GM18507 (cell line): Measurements from ENCODE around the gene LRMDA.
A peak's percentile ranks its signal among the peaks of the same experiment; 100 is the strongest.
"Not testable (repeated sequence)": the region's sequence is repeated elsewhere in the genome, so short reads cannot be mapped to it uniquely, and the experiment has no call there.

Source experiments
- DNase-seq: peaks from one replicate; pipeline ENCODE4 v3.0.0; 2011; ENCODE audit warnings: low read depth; ENCODE audit not compliant: insufficient read length; ENCODE audit errors: extremely low spot score
- FAIRE-seq: peaks from 2 replicates; lab custom pipeline; 2011; peaks lifted over from hg19 to GRCh38; lab: Jason Lieb, UNC

Gene LRMDA

DNA sequence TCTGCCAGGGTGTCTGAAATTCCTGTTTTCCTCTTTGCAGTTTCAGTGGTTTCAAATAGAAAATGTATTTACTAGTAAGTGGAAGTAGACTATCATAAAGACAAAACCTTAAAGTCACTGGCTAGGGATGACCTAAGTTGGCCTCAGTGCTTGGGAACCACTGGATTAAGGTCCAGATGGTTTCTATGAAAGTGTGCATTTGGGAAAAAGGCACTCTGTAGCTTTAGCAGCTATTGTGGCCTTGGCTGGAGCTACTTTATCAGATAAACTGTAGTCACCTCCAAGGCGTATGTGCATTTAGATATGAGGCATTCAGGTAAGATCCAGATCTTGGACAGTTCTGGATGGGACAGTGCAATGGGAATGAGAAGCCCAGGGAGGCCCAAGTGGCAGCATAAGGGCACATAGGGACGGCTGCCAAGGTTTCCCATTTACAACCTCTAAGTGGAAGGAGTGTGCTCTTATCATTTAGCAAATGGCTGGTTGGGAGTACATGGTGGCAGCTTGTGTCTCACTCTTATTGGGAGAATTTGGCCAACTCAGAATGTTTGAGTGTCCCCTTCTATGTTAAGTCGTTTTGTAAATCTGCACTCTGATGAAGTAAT, 185.6 kb downstream of the LRMDA start:
- no peak for DNase-seq
- FAIRE-seq, result no peak

DNA sequence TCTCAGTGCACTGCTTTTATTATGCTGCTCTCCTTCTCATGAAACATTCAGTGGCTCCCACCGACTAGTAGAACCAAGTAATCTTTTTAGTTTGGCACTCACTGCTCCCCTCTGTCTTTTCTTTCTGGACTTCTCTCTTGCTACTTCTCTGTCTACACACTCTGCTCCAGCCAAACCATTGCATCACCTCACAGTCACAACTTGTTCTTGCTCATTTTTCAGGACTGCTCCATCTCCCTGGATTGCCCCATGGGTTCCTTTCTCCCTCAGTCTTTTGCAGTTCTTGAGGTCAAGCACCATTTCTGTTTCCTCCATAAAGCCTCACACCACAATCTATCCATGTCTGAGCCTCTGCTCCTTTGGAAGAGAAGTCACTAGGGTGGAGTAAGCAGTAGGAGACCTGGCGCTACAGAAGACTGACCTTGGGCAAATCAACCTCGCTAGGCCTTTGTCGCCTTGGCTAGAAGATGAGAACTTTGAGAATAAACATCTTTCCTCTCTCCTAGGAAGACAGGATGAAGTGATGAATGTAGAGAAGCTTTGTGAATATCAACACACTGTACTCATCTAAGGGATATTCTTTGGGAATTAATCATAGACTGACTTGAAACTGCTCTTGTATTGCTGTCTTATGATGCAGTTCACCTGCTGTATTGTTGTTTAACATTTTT, 186.2 kb downstream of the LRMDA start:
- no peak for FAIRE-seq
- DNase-seq, result no peak

DNA sequence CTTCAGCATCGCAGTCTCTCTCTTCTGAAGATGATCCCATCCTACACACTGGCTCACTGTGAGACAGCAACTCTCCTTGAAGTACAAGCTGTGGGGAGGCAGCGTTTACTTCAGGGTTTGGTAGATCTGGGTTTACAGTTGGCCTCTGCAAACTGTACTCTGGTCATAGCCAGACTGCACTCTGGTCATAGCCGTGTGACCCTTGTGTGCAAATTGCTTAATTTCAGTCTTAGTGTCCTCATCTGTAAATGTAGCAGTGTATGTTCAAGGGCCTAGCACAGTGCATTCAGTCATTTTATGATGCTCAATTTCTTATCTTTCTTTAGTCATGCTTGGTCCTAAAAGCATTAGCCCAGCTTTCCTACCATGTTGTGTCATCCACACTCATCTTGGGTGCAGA, 188.2 kb downstream of the LRMDA start:
- DNase-seq (no peak), FAIRE-seq (no peak)

DNA sequence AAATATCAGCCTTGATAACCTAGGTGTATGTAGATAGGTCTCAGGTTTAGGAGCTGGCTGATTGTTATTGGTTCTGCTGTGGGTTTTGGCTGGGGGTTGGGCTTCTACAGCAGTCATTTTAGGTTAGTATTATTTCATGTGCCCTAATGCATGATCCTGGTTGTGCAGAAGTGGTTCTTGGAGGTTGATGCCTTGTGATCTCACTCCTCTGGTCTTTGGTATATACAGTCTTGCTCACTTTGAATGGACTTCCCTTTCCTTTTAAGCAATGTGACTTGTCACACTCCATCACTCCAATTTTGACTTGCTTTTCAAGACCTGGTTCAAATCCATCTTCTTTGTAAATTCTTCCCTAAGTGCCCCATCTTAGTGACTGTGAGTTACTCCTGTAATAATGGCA, 188.9 kb downstream of the LRMDA start:
- DNase-seq, result no peak
- FAIRE-seq, result peak; percentile 18

DNA sequence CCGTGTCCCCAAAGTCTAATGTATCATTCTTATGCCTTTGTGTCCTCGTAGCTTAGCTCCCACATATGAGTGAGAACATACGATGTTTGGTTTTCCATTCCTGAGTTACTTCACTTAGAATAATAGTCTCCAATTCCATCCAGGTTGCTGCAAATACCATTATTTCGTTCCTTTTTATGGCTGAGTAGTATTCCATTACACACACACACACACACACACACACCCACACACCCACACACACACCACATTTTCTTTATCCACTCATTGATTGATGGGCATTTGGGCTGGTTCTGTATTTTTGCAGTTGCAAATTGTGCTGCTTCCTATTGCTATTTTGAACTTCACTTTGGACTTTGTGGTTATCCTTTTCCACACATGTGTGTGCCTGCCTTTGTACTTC, 189.6 kb downstream of the LRMDA start:
- FAIRE-seq, DNase-seq: not testable (repeated sequence)

DNA sequence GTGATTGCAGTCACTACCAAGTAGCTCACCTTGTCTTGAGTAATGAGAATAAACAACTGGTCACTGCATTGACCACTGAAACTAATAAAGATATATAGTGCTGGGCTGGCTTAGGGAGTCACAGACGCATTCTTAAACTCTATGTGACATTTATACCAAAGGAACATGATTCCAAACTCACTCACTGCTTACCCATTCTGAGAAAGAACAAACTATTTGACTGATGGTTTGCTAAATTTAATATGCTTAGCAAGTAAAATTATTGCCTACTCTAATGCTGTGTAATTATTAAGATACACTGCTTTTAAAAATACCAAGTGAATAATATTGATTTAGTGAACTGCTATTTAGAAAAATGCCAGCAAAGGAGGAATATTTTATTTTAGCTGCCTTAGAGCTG, 191.1 kb downstream of the LRMDA start:
- FAIRE-seq, result no peak
- no peak for DNase-seq

DNA sequence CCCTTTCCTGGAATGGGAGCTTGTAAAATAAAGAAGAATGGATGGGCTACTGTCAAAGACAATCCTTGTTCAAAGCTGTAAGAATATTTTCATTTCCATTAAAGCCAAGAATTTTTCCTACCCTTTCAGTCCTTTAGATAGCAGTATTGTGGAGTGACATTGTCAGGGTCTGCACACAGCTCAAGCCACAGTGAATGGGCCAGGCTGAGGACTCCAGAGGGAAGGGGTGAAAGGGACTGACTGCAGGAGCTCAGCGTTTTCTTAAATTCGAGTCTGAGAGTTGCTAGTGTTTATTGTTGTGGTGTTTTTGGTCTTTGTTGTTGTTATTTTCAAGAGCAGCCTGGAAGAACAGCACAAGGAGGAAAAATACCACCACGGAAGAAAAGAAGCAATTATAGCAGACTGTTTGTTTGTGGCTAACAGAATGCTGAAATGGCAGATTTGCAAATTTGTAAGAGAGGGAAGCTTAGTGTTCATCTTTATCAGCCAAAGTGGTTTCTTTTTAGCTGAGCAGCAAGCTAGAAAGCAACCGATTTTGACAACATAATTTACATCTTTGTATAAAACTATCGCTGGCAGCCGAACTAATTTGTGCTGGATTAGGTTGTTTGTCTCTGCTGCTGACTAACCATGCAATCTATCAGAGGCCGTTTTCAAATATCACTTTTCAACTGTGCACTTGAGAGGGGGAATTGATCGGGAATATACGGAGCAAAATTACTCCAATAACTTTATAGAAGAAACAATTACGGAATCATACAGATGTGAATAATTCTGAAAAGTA, 192.1 kb downstream of the LRMDA start:
- DNase-seq, result no peak
- FAIRE-seq, result no peak

DNA sequence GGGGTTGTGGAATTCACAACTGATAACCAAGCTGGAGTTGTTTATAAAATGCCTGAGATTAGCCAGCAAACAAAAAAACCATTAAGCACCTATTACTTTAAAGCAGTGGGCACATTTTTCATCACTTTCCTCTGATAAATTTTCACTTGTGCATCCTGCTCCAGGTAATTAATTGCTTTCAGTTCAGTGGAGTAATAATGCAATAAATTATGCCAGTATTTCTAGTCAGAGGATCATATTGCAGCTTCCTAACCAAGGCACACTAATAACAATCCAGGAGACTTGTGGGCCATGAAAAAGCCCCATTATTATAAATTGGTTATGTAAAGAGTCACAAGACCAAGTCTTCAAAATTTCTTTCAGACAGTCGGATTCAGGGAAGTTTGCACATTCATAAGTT, 193.2 kb downstream of the LRMDA start:
- DNase-seq (no peak), FAIRE-seq (no peak)

DNA sequence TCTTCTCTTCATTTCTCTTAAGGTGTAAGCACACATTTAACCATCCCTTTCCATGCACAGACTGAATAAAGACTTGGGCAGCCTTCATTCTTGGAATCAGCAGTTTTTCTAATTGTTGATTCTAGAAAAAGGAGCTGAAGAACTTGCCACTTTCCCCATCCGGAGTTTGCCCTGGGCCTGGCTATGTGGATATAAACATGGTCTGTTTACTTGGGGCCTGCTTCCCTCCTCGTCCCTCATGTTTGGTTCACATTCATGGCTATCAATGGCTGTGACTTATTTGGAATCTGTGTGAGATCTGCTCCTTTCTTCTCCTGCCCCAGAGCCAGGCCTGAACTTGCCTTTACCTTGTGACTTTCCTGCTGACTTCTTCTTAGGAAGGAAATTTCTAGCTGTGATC, 199.3 kb downstream of the LRMDA start:
- peak; percentile 12 for FAIRE-seq
- DNase-seq, result no peak

DNA sequence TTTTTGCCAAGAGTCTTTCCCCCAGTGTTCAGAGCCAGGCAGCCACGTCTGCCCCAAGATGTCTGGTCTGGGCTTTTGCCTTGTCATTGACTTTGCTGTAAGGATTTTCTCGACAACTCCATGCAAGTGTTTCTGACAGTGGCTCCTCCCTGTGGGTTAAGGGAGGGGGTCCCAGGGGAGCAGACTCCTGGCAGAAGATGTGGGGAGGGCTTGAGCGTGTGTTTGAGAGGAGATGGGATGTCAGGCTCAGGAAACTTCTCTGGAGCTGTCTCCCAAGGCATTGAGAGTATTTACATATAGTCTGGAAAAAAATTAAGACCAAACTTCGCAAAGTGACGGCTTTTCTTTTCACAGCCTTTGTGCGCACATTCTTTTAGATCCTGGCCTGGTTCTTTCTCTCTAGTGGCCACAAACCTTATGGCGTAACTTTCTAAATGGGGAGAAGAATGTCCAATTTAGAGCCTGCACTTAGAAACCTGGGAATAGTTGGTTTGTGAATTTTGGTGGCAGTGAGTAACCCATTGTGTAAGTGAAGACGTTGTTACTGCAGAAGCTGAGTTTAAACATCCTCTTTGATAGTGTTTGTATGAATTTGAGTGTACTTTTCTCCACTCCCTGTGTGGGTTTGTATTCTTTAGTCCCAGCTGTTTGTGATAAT, 201.5 kb downstream of the LRMDA start:
- FAIRE-seq (no peak), DNase-seq (no peak)

DNA sequence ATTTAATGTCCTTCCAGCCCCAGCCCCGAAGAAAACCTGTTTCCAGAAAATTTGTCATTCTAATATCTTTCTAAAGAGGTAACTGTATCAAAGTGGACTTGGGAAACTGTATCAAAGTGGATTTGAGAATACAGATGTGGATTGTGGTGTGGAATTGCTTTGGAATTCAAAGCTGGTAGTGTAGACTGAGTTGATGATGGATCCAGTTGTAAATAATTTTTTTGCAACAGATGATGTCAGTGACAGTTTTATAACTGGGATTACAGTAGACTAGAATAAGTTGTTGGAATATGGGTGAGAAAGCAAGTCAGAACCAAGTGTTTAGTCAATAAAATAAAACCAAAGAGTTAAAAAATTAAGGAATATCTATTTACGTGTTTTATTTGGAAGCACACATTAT, 202.1 kb downstream of the LRMDA start:
- FAIRE-seq (no peak), DNase-seq (no peak)

DNA sequence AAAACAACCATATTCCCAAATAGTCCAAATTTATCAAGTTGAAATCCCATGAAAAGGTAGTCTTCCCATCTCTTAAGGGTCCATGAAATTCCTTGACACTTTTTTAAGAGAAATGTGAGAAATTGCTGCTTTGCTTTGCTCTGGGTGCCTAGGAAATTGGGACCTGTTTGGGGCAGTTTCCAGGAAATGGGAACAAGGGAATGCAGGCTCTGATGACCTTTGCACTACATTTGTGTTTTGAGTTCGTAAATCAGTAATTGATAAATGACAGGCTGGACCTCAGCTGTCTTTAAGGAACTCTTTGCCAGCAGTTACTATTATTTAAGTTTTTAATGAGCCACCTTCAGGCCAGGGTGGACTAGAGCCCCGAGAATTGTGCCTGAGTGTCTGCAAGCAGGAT, 203.5 kb downstream of the LRMDA start:
- no peak for FAIRE-seq
- DNase-seq, result no peak

DNA sequence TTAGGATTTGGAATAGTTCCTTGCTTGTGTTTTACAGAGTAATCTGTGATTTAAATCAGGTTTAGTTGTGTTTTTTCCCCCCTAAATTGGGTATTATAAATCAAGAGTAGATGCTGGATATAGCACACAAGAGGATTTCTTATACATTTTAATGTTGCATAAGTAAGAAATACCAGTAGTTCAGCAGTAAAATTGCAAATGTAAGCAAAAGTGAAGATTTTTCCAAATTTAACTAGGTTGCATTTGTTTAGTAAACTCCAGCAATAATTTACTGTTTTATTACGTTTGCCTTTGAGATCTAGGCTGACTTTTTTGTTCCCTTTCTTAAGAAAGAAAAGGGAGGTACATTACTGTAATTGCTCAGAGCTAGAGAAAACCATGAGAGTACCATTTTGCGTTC, 207.3 kb downstream of the LRMDA start:
- DNase-seq (no peak), FAIRE-seq (no peak)

DNA sequence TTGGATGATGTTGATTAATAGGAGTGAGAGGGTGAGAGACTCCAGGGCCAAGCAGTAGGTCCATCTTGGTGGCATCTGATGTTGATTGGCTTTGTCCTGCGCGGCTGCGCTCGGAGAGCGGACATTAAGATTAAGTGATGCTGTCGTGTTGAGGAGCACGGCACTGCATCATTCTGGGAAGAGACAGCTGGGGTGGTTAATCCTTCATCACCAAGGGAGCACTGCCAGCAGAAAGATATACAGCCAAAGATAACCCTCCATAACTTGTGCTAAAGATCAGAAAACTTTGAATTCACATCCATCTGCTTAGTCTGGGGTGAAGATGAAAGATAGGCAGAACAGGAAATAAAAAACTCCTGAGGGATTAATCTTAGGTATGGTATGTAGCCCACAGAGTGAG, 208.3 kb downstream of the LRMDA start:
- FAIRE-seq, result no peak
- DNase-seq, result no peak

DNA sequence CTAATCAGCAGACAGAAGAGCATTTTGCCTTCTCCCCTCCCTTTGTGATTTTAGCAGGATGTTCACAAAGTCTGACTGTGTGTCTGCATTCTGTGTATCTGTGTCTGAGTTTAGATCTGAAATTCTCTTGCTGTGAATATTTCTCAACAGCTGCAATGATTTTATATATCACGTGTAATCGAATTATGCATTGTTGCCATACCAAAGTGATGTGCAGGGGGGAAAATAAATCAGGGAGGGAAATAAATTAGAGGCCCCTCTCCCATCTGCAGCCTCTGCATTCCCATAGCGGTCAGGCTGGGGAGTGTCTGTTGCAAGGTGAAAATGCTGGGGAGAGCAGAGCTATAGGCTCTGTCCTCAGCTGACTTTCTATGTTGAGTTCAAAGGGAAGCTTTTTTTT, 209.0 kb downstream of the LRMDA start:
- FAIRE-seq (no peak), DNase-seq (no peak)

DNA sequence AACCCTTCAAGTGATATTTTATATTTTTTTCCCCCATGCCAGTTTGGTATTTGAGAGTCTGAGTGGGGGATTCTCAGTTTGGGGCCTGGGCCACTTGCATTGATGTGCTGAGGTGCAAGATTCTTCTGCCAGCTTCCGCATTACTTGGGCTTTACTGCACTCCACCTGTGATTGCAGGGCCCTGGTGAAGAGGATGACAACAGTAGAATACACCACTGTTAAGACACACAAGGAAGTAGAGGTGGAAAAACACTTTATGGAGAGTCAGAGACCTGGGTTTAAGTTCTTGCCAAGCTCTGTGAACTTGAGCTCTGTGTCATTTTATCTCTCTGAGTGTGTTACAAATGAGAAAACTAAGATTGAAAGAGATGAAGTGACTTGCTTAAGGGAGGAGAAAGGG, 209.4 kb downstream of the LRMDA start:
- no peak for FAIRE-seq
- DNase-seq, result no peak

DNA sequence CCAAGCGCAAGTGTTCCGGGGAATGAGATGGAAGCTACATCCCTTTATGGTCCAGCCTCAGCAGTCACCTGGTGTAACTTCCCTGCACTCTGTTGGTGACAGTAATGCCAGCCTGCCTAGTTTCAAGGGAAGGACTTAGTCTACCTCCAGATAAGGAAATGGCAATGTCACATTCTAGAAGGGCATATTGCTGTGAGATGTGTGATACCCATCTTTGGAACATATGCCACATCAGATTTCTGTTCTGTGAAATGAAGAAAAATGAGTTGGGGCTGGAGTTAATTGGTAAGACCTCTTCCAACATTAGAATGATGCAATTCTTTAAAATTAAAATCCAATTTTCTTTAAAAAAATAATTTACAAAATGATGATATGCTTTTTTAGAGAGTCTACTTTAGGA, 212.0 kb downstream of the LRMDA start:
- DNase-seq (no peak), FAIRE-seq (no peak)

DNA sequence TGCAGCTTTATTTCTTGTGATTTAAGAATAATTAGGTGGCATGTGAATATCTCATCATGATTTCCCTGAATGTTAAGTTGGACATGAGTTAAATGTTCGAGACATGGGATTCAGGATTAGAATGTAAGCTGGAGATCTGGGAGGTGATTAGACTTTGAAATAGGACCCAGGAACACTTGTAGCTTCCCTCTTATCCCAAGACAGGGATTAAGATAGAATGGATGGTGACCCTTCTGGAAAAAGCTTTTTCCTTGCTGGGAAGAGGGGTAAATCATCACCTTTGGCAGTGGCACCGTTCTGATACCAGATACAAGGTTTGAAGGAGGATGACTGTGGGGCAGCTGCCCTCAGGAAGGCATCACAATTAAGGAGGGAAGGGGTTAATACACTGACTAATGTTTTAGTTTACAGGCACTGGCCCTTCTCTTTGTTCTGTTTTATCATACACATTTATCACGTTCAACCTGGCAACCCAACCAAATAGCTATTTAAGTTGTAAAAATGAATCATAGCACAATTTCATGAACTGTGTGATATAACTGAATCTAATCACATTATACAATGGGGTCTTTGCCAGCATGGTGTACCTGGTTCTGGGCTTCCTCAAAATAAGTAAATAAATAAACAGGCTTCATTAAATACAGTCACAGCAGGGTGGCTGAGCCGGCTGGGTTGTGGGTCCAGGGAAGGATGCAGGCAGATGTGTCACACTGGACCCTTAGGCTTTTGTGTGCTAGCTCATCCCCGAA, 212.7 kb downstream of the LRMDA start:
- no peak for FAIRE-seq

DNA sequence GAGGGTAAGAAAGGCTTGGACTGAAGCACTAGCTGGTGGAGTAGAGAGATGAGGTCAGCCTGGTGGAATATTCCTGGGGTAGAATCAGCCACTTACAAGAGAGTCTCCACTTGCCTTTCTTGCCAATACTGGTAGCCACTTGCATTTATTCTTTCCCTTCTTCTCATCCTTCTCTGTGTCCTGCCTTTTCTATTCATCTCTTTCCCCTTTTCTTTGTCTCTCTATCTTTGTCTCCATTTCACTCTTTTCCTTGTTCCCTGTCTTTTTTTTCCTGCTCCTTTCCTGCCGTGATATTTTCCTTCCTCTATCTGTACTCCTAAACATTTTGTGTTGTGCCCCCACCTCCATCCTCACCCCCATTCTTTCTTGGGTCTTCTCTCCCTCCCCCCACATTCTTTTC, 214.3 kb downstream of the LRMDA start:
- FAIRE-seq (no peak), DNase-seq (no peak)

More for the DNA sequence above, 212.7 kb downstream of the LRMDA start:
- DNase-seq, result no peak
